OCI-LY3 (cell line): Measurements from ENCODE around the gene SP8.

Source experiments
- H2AFZ ChIP-seq: fragments of 200-600, 300-600 bp; shearing (Covaris generic); 2 replicates; pipeline ENCODE4 v1.6.0; 2014; ENCODE audit warnings: antibody characterized with exemption, low read depth, low read length
- H3K27ac ChIP-seq: fragments of 200-600, 300-600 bp; sonication (generic); 2 replicates; pipeline ENCODE4 v1.5.1; 2014; ENCODE audit warnings: mild to moderate bottlenecking, low read length, moderate library complexity, mixed read lengths
- H3K27me3 ChIP-seq: fragments of 200-600, 300-600 bp; sonication (generic); 2 replicates; pipeline ENCODE4 v1.6.1; 2014; ENCODE audit warnings: low read depth, low read length, mixed read lengths
- H3K36me3 ChIP-seq: fragments of 200-600, 300-600 bp; sonication (generic); replicated peaks from 2 replicates; pipeline ENCODE3; 2014; ENCODE audit warnings: low read depth, low read length, mixed read lengths
- H3K4me1 ChIP-seq: fragments of 300-600, 200-600 bp; sonication (generic); 2 replicates; pipeline ENCODE4 v1.6.1; 2014; ENCODE audit warnings: low read length, mixed read lengths
- H3K4me2 ChIP-seq: fragments of 200-600, 300-600 bp; sonication (generic); 2 replicates; pipeline ENCODE4 v1.6.1; 2014; ENCODE audit warnings: low read length, mixed read lengths
- H3K4me3 ChIP-seq: fragments of 300-600, 200-600 bp; sonication (generic); 2 replicates; pipeline ENCODE4 v1.5.1; 2014; ENCODE audit warnings: antibody characterized with exemption, mild to moderate bottlenecking, low read length, moderate library complexity
- H3K79me2 ChIP-seq: fragments of 300-600, 200-600 bp; shearing (Covaris generic); 2 replicates; pipeline ENCODE4 v1.6.1; 2014; ENCODE audit warnings: mild to moderate bottlenecking, low read length, mixed read lengths
- H3K9ac ChIP-seq: fragments of 300-600, 200-600 bp; shearing (Covaris generic); 2 replicates; pipeline ENCODE4 v1.6.0; 2014; ENCODE audit warnings: mild to moderate bottlenecking, low read length, moderate library complexity
- H3K9me3 ChIP-seq: fragments of 200-600, 300-600 bp; shearing (Covaris generic); 2 replicates; pipeline ENCODE4 v1.6.1; 2014; ENCODE audit warnings: low read length, mixed read lengths; ENCODE audit not compliant: insufficient read depth
- H4K20me1 ChIP-seq: fragments of 200-600, 300-600 bp; sonication (generic); 2 replicates; pipeline ENCODE4 v1.6.1; 2016; ENCODE audit warnings: low read length, mixed read lengths; ENCODE audit not compliant: insufficient read depth
- CTCF ChIP-seq: fragments of 200-600, 300-600 bp; sonication (generic); IDR thresholded peaks from 2 replicates; pipeline ENCODE4 v1.5.1; 2014; ENCODE audit warnings: antibody characterized with exemption, low read length, low read depth
- EZH2phosphoT487 ChIP-seq: fragments of 200-600 bp; shearing (Covaris generic); IDR thresholded peaks from 2 replicates; pipeline ENCODE4 v1.6.1; 2018; ENCODE audit warnings: antibody characterized with exemption, mixed run types, low read depth

SP8 gene

DNA sequence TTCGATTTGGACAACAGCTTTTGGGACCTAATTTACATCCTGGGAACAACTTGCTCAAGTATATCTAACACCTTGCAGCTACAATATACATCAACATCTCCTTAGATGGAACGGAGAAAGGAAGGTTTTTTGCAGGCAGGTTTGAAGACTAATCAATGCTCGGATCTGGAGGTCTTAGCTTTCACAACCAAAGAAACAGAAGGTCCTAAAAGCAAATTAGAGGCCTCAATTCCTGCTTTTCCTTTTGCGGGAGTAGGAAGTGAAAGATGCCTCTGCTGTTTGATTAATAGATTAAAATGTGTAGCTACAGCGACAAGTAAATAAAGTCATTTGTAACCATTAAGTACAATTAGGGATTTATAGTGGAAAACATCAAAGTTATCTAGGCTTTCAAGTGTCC is 3.7 kb upstream of the SP8 start:
- H3K4me1 ChIP-seq, result peaks cover 7% of the 10 kb centered on the region; the same call in 1 of the 2 replicates
- H3K9me3 ChIP-seq, result no peaks in the 10 kb centered on the region
- no peak overlapping the region for H3K4me2 ChIP-seq
- TF ChIP-seq CTCF (no peak), EZH2phosphoT487 (no peak)
- no peak overlapping the region for H3K4me3 ChIP-seq
- no peak overlapping the region for H2AFZ ChIP-seq
- H3K36me3 ChIP-seq, result no peaks in the 10 kb centered on the region
- no peak overlapping the region for H3K9ac ChIP-seq
- H3K27ac ChIP-seq, result no peak overlapping the region
- H3K79me2 ChIP-seq, result no peaks in the 10 kb centered on the region
- no peaks in the 10 kb centered on the region for H4K20me1 ChIP-seq
- no peaks in the 10 kb centered on the region for H3K27me3 ChIP-seq

- no peak overlapping the region for H3K4me2 ChIP-seq
- H3K9me3 ChIP-seq, result no peaks in the 10 kb centered on the region
- H4K20me1 ChIP-seq, result no peaks in the 10 kb centered on the region
- TF ChIP-seq EZH2phosphoT487 (no peak), CTCF (no peak)
- H3K79me2 ChIP-seq, result no peaks in the 10 kb centered on the region
- no peak overlapping the region for H2AFZ ChIP-seq
- H3K4me1 ChIP-seq, result peaks cover 7% of the 10 kb centered on the region; the same call in 1 of the 2 replicates
- H3K36me3 ChIP-seq, result no peaks in the 10 kb centered on the region
- no peak overlapping the region for H3K9ac ChIP-seq
- no peaks in the 10 kb centered on the region for H3K27me3 ChIP-seq
- no peak overlapping the region for H3K4me3 ChIP-seq
- no peak overlapping the region for H3K27ac ChIP-seq
Measured at GRCh38 chr7:20788420-20788990, 1.8 kb upstream of the SP8 start.

- no peaks in the 10 kb centered on the region for H3K27me3 ChIP-seq
- TF ChIP-seq CTCF, result no peak
- TF ChIP-seq EZH2phosphoT487, result no peak
- no peaks in the 10 kb centered on the region for H3K79me2 ChIP-seq
- no peaks in the 10 kb centered on the region for H4K20me1 ChIP-seq
- H2AFZ ChIP-seq, result no peak overlapping the region
- no peaks in the 10 kb centered on the region for H3K9me3 ChIP-seq
- peaks cover 7% of the 10 kb centered on the region; the same call in 1 of the 2 replicates for H3K4me1 ChIP-seq
- no peaks in the 10 kb centered on the region for H3K36me3 ChIP-seq
- H3K9ac ChIP-seq, result no peak overlapping the region
- no peak overlapping the region for H3K4me3 ChIP-seq
- no peak overlapping the region for H3K27ac ChIP-seq
- no peak overlapping the region for H3K4me2 ChIP-seq
Measured at GRCh38 chr7:20787660-20788419, 1.2 kb upstream of the SP8 start.

DNA sequence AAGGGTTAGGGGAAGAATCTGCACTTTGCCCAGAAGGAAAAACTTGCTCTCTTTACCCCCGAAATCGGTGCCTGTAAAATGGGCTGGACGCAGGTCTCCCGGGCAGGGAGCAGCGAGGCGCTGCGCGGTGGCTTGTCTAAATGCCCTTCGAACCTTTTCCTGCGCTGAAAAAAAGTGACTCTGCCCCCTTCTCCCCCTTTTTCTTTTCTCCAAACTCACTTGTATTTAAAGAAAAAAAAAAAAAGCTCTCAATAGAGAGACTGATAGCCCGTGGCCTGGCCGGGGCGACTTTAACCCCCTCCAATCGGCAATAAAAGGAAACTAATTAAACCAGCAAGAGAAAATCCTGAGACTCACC is 286 bp downstream of the SP8 start:
- H3K27ac ChIP-seq, result no peak overlapping the region
- H3K4me3 ChIP-seq, result no peak overlapping the region
- no peaks in the 10 kb centered on the region for H3K9me3 ChIP-seq
- no peaks in the 10 kb centered on the region for H4K20me1 ChIP-seq
- no peak overlapping the region for H3K9ac ChIP-seq
- H3K4me2 ChIP-seq, result no peak overlapping the region
- H3K36me3 ChIP-seq, result no peaks in the 10 kb centered on the region
- no peaks in the 10 kb centered on the region for H3K27me3 ChIP-seq
- no peaks in the 10 kb centered on the region for H3K4me1 ChIP-seq
- no peaks in the 10 kb centered on the region for H3K79me2 ChIP-seq
- H2AFZ ChIP-seq, result no peak overlapping the region
- TF ChIP-seq CTCF (no peak), EZH2phosphoT487 (no peak)
